Nephron (organoid): ENCODE data around the gene CAGE1.
"Not testable (repeated sequence)": the region's sequence is repeated elsewhere in the genome, so short reads cannot be mapped to it uniquely, and the experiment has no call there.

Experiments used
- H3K27ac Mint-ChIP-seq, 3 experiments: 2 replicates each; pipeline ENCODE4 v1.8.0; 2020; ENCODE audit warnings: mixed read lengths in 3 of 3, mild to moderate bottlenecking in 2 of 3, moderate library complexity in 1 of 3
- H3K27me3 Mint-ChIP-seq: 2 replicates; pipeline ENCODE4 v1.8.0; 2021; ENCODE audit warnings: low read depth, mild to moderate bottlenecking, moderate library complexity, mixed read lengths
- H3K36me3 Mint-ChIP-seq: 2 replicates; pipeline ENCODE4 v1.8.0; 2020; ENCODE audit warnings: low read depth, mixed read lengths
- H3K4me1 Mint-ChIP-seq: 2 replicates; pipeline ENCODE4 v1.8.0; 2020; ENCODE audit warnings: mixed read lengths
- H3K4me3 Mint-ChIP-seq, 3 experiments: 2 replicates each; pipeline ENCODE4 v1.8.0; 2020; ENCODE audit warnings: mild to moderate bottlenecking in 3 of 3, mixed read lengths in 3 of 3, moderate library complexity in 2 of 3
- H3K9me3 Mint-ChIP-seq: 2 replicates; pipeline ENCODE4 v1.8.0; 2020; ENCODE audit warnings: mixed read lengths
- CTCF ChIP-seq, 3 experiments: fragments of 200-600 bp; sonication (generic); IDR thresholded peaks; one replicate each; pipeline ENCODE4 v1.5.0; 2021; ENCODE audit warnings: antibody characterized with exemption in 3 of 3; ENCODE audit not compliant: unreplicated experiment in 3 of 3

The CAGE1 gene

GRCh38 chr6:7341271-7341670 is 48.3 kb downstream of the CAGE1 start:
- TF ChIP-seq CTCF (IDR thresholded peaks at IDR 0.05; ENCODE audit: unreplicated experiment in 3 of 3) = no peak
- Mint-ChIP-seq H3K27ac (no peak overlapping the region), H3K36me3 (no peaks in the 10 kb centered on the region), H3K4me1 (no peaks in the 10 kb centered on the region), H3K4me3 (no peak overlapping the region), H3K27me3 (peaks cover 12% of the 10 kb centered on the region), H3K9me3 (peaks cover 3% of the 10 kb centered on the region)

- not testable (repeated sequence) for H3K4me1 Mint-ChIP-seq, H3K9me3 Mint-ChIP-seq, H3K27ac Mint-ChIP-seq, H3K4me3 Mint-ChIP-seq, H3K36me3 Mint-ChIP-seq
- peaks cover 12% of the 10 kb centered on the region for H3K27me3 Mint-ChIP-seq
- peak in 1 of 3 experiments; percentile 6 for TF ChIP-seq CTCF (IDR thresholded peaks at IDR 0.05; ENCODE audit: unreplicated experiment in 3 of 3)
Observed at GRCh38 chr6:7339007-7339732, 50.4 kb downstream of the CAGE1 start.

- H3K9me3 Mint-ChIP-seq = no peaks in the 10 kb centered on the region
- H3K4me3 Mint-ChIP-seq = no peak overlapping the region
- no peaks in the 10 kb centered on the region for H3K36me3 Mint-ChIP-seq
- no peaks in the 10 kb centered on the region for H3K4me1 Mint-ChIP-seq
- TF ChIP-seq CTCF (IDR thresholded peaks at IDR 0.05; ENCODE audit: unreplicated experiment in 3 of 3) = no peak
- no peak overlapping the region for H3K27ac Mint-ChIP-seq
- peaks cover 12% of the 10 kb centered on the region for H3K27me3 Mint-ChIP-seq
Observed at GRCh38 chr6:7338031-7338430, 51.5 kb downstream of the CAGE1 start.

GRCh38 chr6:7335519-7335918 is 54.0 kb downstream of the CAGE1 start:
- Mint-ChIP-seq H3K4me3 (no peak overlapping the region), H3K27ac (no peak overlapping the region), H3K4me1 (peaks cover 4% of the 10 kb centered on the region), H3K36me3 (no peaks in the 10 kb centered on the region), H3K27me3 (peaks cover 14% of the 10 kb centered on the region), H3K9me3 (no peaks in the 10 kb centered on the region)
- no peak for TF ChIP-seq CTCF (IDR thresholded peaks at IDR 0.05; ENCODE audit: unreplicated experiment in 3 of 3)

GRCh38 chr6:7334685-7335084 is 54.9 kb downstream of the CAGE1 start:
- no peaks in the 10 kb centered on the region for H3K9me3 Mint-ChIP-seq
- peaks cover 14% of the 10 kb centered on the region for H3K27me3 Mint-ChIP-seq
- no peak for TF ChIP-seq CTCF (IDR thresholded peaks at IDR 0.05; ENCODE audit: unreplicated experiment in 3 of 3)
- no peak overlapping the region for H3K4me3 Mint-ChIP-seq
- H3K4me1 Mint-ChIP-seq = peaks cover 4% of the 10 kb centered on the region
- H3K36me3 Mint-ChIP-seq = no peaks in the 10 kb centered on the region
- no peak overlapping the region for H3K27ac Mint-ChIP-seq

- no peaks in the 10 kb centered on the region for H3K36me3 Mint-ChIP-seq
- H3K4me1 Mint-ChIP-seq = peaks cover 4% of the 10 kb centered on the region
- H3K9me3 Mint-ChIP-seq = no peaks in the 10 kb centered on the region
- no peak overlapping the region for H3K4me3 Mint-ChIP-seq
- peaks cover 8% of the 10 kb centered on the region for H3K27me3 Mint-ChIP-seq
- no peak for TF ChIP-seq CTCF (IDR thresholded peaks at IDR 0.05; ENCODE audit: unreplicated experiment in 3 of 3)
- no peak overlapping the region for H3K27ac Mint-ChIP-seq
Observed at GRCh38 chr6:7332090-7332745, 57.3 kb downstream of the CAGE1 start.
